A549 (cell line): Measurements from ENCODE around the gene RPL6. TPM values are rescaled to one million over a fixed set of nuclear protein-coding genes. Genes with fewer than 3 reads are reported as not detected.
"Not testable (repeated sequence)": the region's sequence is repeated elsewhere in the genome, so short reads cannot be mapped to it uniquely, and the experiment has no call there.

Source experiments
- ATAC-seq, 2 experiments: fragments of 200-7000 bp in 1 of 2; fragments of >200 bp in 1 of 2; cut with Nextera tagmentation in 1 of 2; cut with Tn5 transposase in 1 of 2; 3 replicates each; pipeline versions ENCODE4 v1.8.0 to v1.9.1; 2018 to 2020; ENCODE audit warnings: mild to moderate bottlenecking in 1 of 2, moderate library complexity in 1 of 2
- CTCF ChIA-PET: fragments of 300-600 bp; sonication (Branson Sonifier 250); formaldehyde crosslinking; extraction: SDS; loops from one replicate; lab custom pipeline; 2021; ENCODE audit warnings: antibody characterized with exemption, inconsistent platforms; lab: Yijun Ruan, JAX
- POLR2A ChIA-PET: fragments of 350-600 bp; formaldehyde crosslinking; extraction: SDS; loops from one replicate; lab custom pipeline; 2021; ENCODE audit warnings: antibody characterized with exemption, inconsistent platforms; lab: Yijun Ruan, JAX
- DNase-seq, 2 experiments: peaks; one replicate each; pipeline versions ENCODE4 v3.0.0 to v3.0.0-alpha.2; 2011 to 2016; ENCODE audit warnings: low read depth in 1 of 2, low spot score in 1 of 2
- FAIRE-seq: peaks from 2 replicates; lab custom pipeline; 2011; peaks lifted over from hg19 to GRCh38; lab: Jason Lieb, UNC
- H3K27ac ChIP-seq, 2 experiments: fragments of >200 bp; sonication (Bioruptor Twin); formaldehyde crosslinking; 3 replicates each; pipeline ENCODE4 v1.5.1; 2016 to 2017
- H3K4me1 ChIP-seq: fragments of >200 bp; sonication (Bioruptor Twin); formaldehyde crosslinking; 3 replicates; pipeline ENCODE4 v1.6.1; 2016
- H3K4me2 ChIP-seq: fragments of >200 bp; sonication (Bioruptor Twin); formaldehyde crosslinking; 3 replicates; pipeline ENCODE4 v1.6.1; 2016
- H3K4me3 ChIP-seq: fragments of >200 bp; sonication (Bioruptor Twin); formaldehyde crosslinking; 3 replicates; pipeline ENCODE4 v1.5.1; 2016
- H3K9me3 ChIP-seq: fragments of >200 bp; sonication (Bioruptor Twin); formaldehyde crosslinking; 3 replicates; pipeline ENCODE4 v1.6.1; 2016
- ATOH8 ChIP-seq: fragments of 250-450 bp; sonication (Bioruptor Pico); IDR thresholded peaks from 2 replicates; pipeline ENCODE4 v1.5.0; 2020; ENCODE audit warnings: low read depth, mild to moderate bottlenecking, moderate library complexity
- CHD2 ChIP-seq: fragments of 150-350 bp; IDR thresholded peaks from 2 replicates; pipeline ENCODE4 v1.6.1; 2014; ENCODE audit warnings: low read length; ENCODE audit not compliant: partially characterized antibody
- CHD4 ChIP-seq: fragments of 200-600 bp; sonication (generic); IDR thresholded peaks from 2 replicates; pipeline ENCODE4 v1.6.1; 2016; ENCODE audit warnings: antibody characterized with exemption, mild to moderate bottlenecking, borderline replicate concordance
- FOSB ChIP-seq: fragments of 250-450 bp; sonication (Bioruptor Pico); IDR thresholded peaks from 2 replicates; pipeline ENCODE4 v1.5.0; 2020; ENCODE audit warnings: mild to moderate bottlenecking, moderate library complexity
- FOXS1 ChIP-seq: fragments of 250-450 bp; sonication (Bioruptor Pico); IDR thresholded peaks from 2 replicates; pipeline ENCODE4 v1.5.0; 2020; ENCODE audit warnings: mild to moderate bottlenecking, moderate library complexity
- HDAC2 ChIP-seq: fragments of 200-600 bp; sonication (generic); IDR thresholded peaks from 2 replicates; pipeline ENCODE4 v1.6.1; 2016
- JUNB ChIP-seq: fragments of >200 bp; sonication (Bioruptor Twin); formaldehyde crosslinking; IDR thresholded peaks from 2 replicates; pipeline ENCODE4 v1.6.1; 2016
- MAFK ChIP-seq: fragments of 450-650 bp; IDR thresholded peaks from 2 replicates; pipeline ENCODE4 v1.6.1; 2014; ENCODE audit not compliant: partially characterized antibody
- POLR2AphosphoS2 ChIP-seq: conservative IDR thresholded peaks from 2 replicates; pipeline ENCODE4 v1.6.1; 2012; ENCODE audit warnings: low read length, improper control_type of control experiment, inconsistent platforms
- RARB ChIP-seq: fragments of 250-450 bp; sonication (Bioruptor Pico); IDR thresholded peaks from 2 replicates; pipeline ENCODE4 v1.8.0; 2021; ENCODE audit warnings: mild to moderate bottlenecking, moderate library complexity
- REST ChIP-seq: fragments of 200-600 bp; sonication (generic); IDR thresholded peaks from 2 replicates; pipeline ENCODE4 v1.6.1; 2016; ENCODE audit warnings: antibody characterized with exemption, mild to moderate bottlenecking, moderate library complexity
- RFX5 ChIP-seq: fragments of 450-650 bp; IDR thresholded peaks from 2 replicates; pipeline ENCODE4 v1.7.1; 2014; ENCODE audit warnings: antibody characterized with exemption, mild to moderate bottlenecking, moderate library complexity
- TFCP2L1 ChIP-seq: fragments of 250-450 bp; sonication (Bioruptor Pico); IDR thresholded peaks from 2 replicates; pipeline ENCODE4 v1.5.0; 2021; ENCODE audit warnings: mild to moderate bottlenecking
- TP53 ChIP-seq: fragments of 250-450 bp; sonication (Bioruptor Pico); IDR thresholded peaks from 2 replicates; pipeline ENCODE4 v1.5.0; 2021; ENCODE audit warnings: mild to moderate bottlenecking, moderate library complexity
- USF2 ChIP-seq: fragments of 450-650 bp; IDR thresholded peaks from 2 replicates; pipeline ENCODE4 v1.6.1; 2014; ENCODE audit warnings: antibody characterized with exemption
- ZFP36 ChIP-seq: fragments of 450-650 bp; IDR thresholded peaks from 2 replicates; pipeline ENCODE4 v1.6.1; 2014; ENCODE audit warnings: borderline replicate concordance; ENCODE audit not compliant: partially characterized antibody
- WGBS: methylation state at CpG from one replicate; pipeline ENCODE4 v1.1.6; 2017; ENCODE audit errors: missing lambda C conversion rate; 5-methylcytosine and 5-hydroxymethylcytosine counted together
- polyA plus RNA-seq, 4 experiments: library from polyadenylated mRNA; depleted of rRNA in 3 of 4; stranded (reverse); fragments of >200 nt; fragmentation: RNase III in 1 of 4; extraction: RNeasy Plus Mini Kit Qiagen cat#74134 plus additional on column Dnase treatment in 1 of 4; gene quantifications; 2 replicates in 3 of 4; 3 replicates in 1 of 4; pipeline ENCODE4 v1.2.3, GENCODE V29; 2011 to 2017

Gene RPL6
- polyA plus RNA-seq, 2 of the 4 experiments (the other 2 are of a cell fraction): 1,661 to 2,889 TPM

- 89% methylated on average over 5 of the region's 5 CpGs for WGBS
- no peak for TF ChIP-seq CHD4
- TF ChIP-seq, all 56 proteins: peak for 0
- DNase-seq (no peak), FAIRE-seq (no peak), ATAC-seq (peak; percentile 7 to 40; a peak in 2 of 6 replicates)
- no peak overlapping the region for H3K4me3 ChIP-seq
- no peaks in the 10 kb centered on the region for H3K9me3 ChIP-seq
- H3K27ac ChIP-seq: no peak overlapping the region
- CTCF ChIA-PET: interaction anchor here (0.6 to 3.9 kb wide), 4 partner anchors 9 to 340 kb away, joined by 3 to 24 read pairs (median 3); no protein-coding TSS in a partner anchor
- H3K4me1 ChIP-seq: peaks cover 2% of the 10 kb centered on the region; the same call in 1 of the 3 replicates
- POLR2A ChIA-PET: no interaction called here
- no peak overlapping the region for H3K4me2 ChIP-seq
These were observed 8.4 kb downstream of the RPL6 start for GRCh38 chr12:112401054-112401453.

GRCh38 chr12:112393328-112393727 lies 16.1 kb downstream of the RPL6 start:
- FAIRE-seq (no peak), ATAC-seq (no peak), DNase-seq (no peak)
- ChIA-PET CTCF (interaction anchor here (2.9 kb wide), 1 partner anchor 195 kb away, joined by 13 read pairs; no protein-coding TSS in a partner anchor), POLR2A (no interaction called here)
- Histone ChIP-seq H3K4me3 (no peak overlapping the region), H3K9me3 (no peaks in the 10 kb centered on the region), H3K27ac (no peak overlapping the region), H3K4me2 (no peak overlapping the region), H3K4me1 (no peaks in the 10 kb centered on the region)
- TF ChIP-seq USF2 (no peak), CHD2 (no peak), ZFP36 (no peak), TFCP2L1 (CRISPR knock-in tag) (no peak), FOXS1 (CRISPR knock-in tag) (no peak), HDAC2 (no peak), ATOH8 (CRISPR knock-in tag) (no peak), FOSB (no peak), MAFK (no peak), RARB (CRISPR knock-in tag) (no peak), RFX5 (no peak), TP53 (CRISPR knock-in tag) (no peak), REST (no peak), POLR2AphosphoS2 (no peak), JUNB (no peak)
- WGBS: 58% methylated on average over 1 of the region's 1 CpG

- H3K4me2 ChIP-seq, H3K4me3 ChIP-seq, POLR2A ChIA-PET, H3K4me1 ChIP-seq, FAIRE-seq, H3K9me3 ChIP-seq, H3K27ac ChIP-seq, DNase-seq, ATAC-seq: not testable (repeated sequence)
- CTCF ChIA-PET: interaction anchor here (0.6 to 0.9 kb wide), 2 partner anchors 12 to 190 kb away, joined by 3 read pairs; no protein-coding TSS in a partner anchor
- 26% methylated on average over 4 of the region's 4 CpGs for whole genome bisulfite sequencing
These were observed 19.3 kb downstream of the RPL6 start for GRCh38 chr12:112389922-112390654.
